Epithelial cell of prostate (primary cell): ENCODE data around the gene SLC39A6.
"Not testable (repeated sequence)": the region's sequence is repeated elsewhere in the genome, so short reads cannot be mapped to it uniquely, and the experiment has no call there.

ENCODE experiments used
- DNase-seq: peaks from one replicate; pipeline ENCODE4 v3.0.0-alpha.2; 2011; ENCODE audit warnings: low read depth, low spot score
- H3K27ac ChIP-seq: fragments of 450-650 bp; 2 replicates; pipeline ENCODE4 v1.5.1; 2017; ENCODE audit warnings: mild to moderate bottlenecking

Gene SLC39A6

DNA sequence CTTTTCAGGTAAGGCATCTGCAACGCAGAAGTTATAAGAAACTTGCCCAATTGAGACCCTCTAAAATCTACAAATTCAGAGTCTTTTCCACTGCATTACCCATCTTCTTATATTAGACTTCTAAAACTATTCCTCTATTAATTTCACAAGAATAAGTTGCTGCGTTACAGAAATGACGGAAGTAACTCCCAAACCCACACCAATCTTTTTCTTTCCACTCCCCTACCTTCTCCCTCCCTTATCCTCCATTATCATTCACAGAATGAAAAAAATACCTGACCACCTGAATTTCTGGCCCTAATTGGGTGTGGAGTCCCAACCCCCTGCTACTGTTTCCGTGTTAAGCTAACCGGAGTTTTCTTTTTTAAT, 62.5 kb downstream of the SLC39A6 start:
- no peak for DNase-seq
- peak overlapping the region; percentile 83 for H3K27ac ChIP-seq

- DNase-seq = no peak
- H3K27ac ChIP-seq = no peak overlapping the region
These were observed 63.1 kb downstream of the SLC39A6 start for GRCh38 chr18:36066001-36066400.

DNA sequence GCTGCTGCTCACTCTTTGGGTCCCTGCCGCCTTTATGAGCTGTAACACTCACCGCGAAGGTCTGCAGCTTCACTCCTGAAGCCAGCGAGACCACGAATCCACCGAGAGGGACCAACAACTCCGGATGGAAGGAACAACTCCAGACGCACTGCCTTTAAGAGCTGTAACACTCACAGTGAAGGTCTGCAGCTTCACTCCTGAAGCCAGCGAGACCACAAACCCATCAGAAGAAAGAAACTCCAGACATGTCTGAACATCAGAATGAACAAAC, 64.4 kb downstream of the SLC39A6 start:
- DNase-seq, H3K27ac ChIP-seq: not testable (repeated sequence)

DNA sequence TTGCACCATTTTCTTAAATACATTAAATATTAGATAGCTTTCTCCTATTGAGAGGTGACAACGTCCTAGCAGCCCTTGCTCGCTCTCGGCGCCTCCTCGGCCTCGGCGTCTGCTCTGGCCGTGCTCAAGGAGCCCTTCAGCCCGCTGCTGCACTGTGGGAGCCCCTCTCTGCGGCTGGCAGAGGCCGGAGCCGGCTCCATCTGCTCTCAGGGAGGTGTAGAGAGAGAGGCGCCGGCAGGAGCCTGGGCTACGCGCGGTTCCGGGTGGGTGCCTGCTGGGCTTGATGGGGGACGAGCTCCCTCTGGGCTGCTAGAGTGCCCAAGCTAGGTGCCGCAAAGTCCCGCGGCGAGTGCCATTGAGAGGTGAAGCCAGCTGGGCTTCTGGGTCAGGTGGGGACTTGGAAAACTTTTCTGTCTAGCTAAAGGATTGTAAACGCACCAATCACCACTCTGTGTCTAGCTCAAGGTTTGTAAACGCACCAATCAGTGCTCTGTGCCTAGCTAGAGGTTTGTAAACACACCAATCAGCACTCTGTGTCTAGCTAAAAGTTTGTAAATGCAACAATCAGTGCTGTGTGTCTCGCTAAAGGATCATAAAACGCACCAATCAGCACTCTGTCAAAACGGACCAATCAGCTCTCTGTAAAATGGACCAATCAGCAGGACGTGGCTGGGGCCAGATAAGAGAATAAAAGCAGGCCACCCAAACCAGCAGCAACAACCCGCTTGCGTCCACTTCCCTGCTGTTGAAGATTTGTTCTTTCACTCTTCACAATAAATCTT, 64.9 kb downstream of the SLC39A6 start:
- DNase-seq = no peak
- no peak overlapping the region for H3K27ac ChIP-seq

DNA sequence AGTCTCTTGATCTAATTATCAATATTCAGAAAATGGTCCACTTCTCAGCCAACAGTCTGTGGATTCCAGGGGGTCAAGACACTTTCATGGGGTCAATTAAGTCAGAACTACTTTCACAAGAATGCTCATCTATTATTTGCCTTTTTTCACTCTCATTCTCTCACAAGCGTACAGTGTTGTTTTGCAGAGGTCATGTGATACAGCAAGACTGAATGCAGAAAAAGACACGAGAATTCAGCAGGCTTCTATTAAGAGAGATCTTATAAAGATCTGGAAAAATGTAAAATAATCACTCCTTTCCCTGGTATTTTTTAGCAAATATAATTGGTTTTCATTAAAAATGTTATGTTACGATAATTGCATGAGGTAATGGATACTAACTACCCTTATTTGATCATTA, 70.5 kb downstream of the SLC39A6 start:
- no peak for DNase-seq
- no peak overlapping the region for H3K27ac ChIP-seq
